CD14-positive monocyte (primary cell): ENCODE data around the gene UBASH3B. TPM values are rescaled to one million over a fixed set of nuclear protein-coding genes. Genes with fewer than 3 reads are reported as not detected.

ENCODE experiments used
- DNase-seq, 3 donors: peaks; one replicate each; pipeline ENCODE4 v3.0.0-alpha.2; 2011 to 2022
- H2AFZ ChIP-seq: 2 replicates; pipeline ENCODE4 v1.6.0; 2012; ENCODE audit warnings: mild to moderate bottlenecking, low read depth, low read length, inconsistent platforms; ENCODE audit not compliant: insufficient read depth, poor library complexity, severe bottlenecking
- H3K27ac ChIP-seq, 2 donors: 1 replicate in 1 of 2; 2 replicates in 1 of 2; pipeline ENCODE4 v1.5.1; 2012 to 2013; ENCODE audit warnings: low read length in 2 of 2, control low read depth in 1 of 2, inconsistent platforms in 1 of 2, low read depth in 1 of 2, mild to moderate bottlenecking in 1 of 2
- H3K27me3 ChIP-seq, 2 donors: one replicate each; pipeline versions ENCODE4 v1.6.0 to v1.6.1; 2011 to 2013; ENCODE audit warnings: low read length in 2 of 2; ENCODE audit not compliant: control insufficient read depth in 2 of 2, insufficient read depth in 2 of 2
- H3K36me3 ChIP-seq, 2 donors: replicated peaks in 1 of 2; 1 replicate in 1 of 2; 2 replicates in 1 of 2; pipeline versions ENCODE4 v1.5.1 to v1.6.1; 2012 to 2013; ENCODE audit warnings: low read length in 2 of 2, control low read depth in 1 of 2, inconsistent platforms in 1 of 2, mild to moderate bottlenecking in 1 of 2; ENCODE audit not compliant: insufficient read depth in 2 of 2, control insufficient read depth in 1 of 2
- H3K4me1 ChIP-seq, 2 donors: 1 replicate in 1 of 2; 2 replicates in 1 of 2; pipeline versions ENCODE4 v1.5.1 to v1.6.1; 2012 to 2013; ENCODE audit warnings: low read length in 2 of 2, control low read depth in 1 of 2, inconsistent platforms in 1 of 2, mild to moderate bottlenecking in 1 of 2, moderate library complexity in 1 of 2; ENCODE audit not compliant: insufficient read depth in 2 of 2, control insufficient read depth in 1 of 2
- H3K4me2 ChIP-seq: replicated peaks from 2 replicates; pipeline ENCODE3; 2012; ENCODE audit warnings: low read length, moderate library complexity, mild to moderate bottlenecking; ENCODE audit not compliant: poor library complexity, severe bottlenecking; ENCODE audit errors: extremely low read depth
- H3K4me3 ChIP-seq, 3 experiments: fragments of 200-600 bp in 1 of 3; sonication (generic) in 1 of 3; replicated peaks in 1 of 3; 1 replicate in 2 of 3; 2 replicates in 1 of 3; pipeline ENCODE4 v1.5.1; 2011 to 2013; ENCODE audit warnings: low read length in 3 of 3, mild to moderate bottlenecking in 3 of 3, control low read depth in 2 of 3, low read depth in 2 of 3, inconsistent platforms in 1 of 3, moderate library complexity in 1 of 3
- H3K79me2 ChIP-seq: 2 replicates; pipeline ENCODE4 v1.6.0; 2012; ENCODE audit warnings: mild to moderate bottlenecking, control low read depth, inconsistent platforms, low read length, moderate library complexity; ENCODE audit not compliant: insufficient read depth
- H3K9ac ChIP-seq: 2 replicates; pipeline ENCODE4 v1.6.0; 2017; ENCODE audit warnings: low read length, mild to moderate bottlenecking; ENCODE audit not compliant: insufficient read depth, poor library complexity, severe bottlenecking
- H3K9me3 ChIP-seq, 2 donors: replicated peaks in 1 of 2; 1 replicate in 1 of 2; 2 replicates in 1 of 2; pipeline versions ENCODE4 v1.5.1 to v1.6.1; 2012 to 2013; ENCODE audit warnings: low read length in 2 of 2, control low read depth in 1 of 2; ENCODE audit not compliant: control insufficient read depth in 1 of 2, insufficient read depth in 1 of 2
- H4K20me1 ChIP-seq: 2 replicates; pipeline ENCODE4 v1.6.0; 2012; ENCODE audit warnings: mild to moderate bottlenecking, low read length, control low read depth, moderate library complexity; ENCODE audit not compliant: insufficient read depth
- H3K27ac Mint-ChIP-seq, 7 donors: one replicate each; pipeline ENCODE4 v1.8.0; 2020; ENCODE audit warnings: mild to moderate bottlenecking in 7 of 7, mixed read lengths in 7 of 7, moderate library complexity in 6 of 7, inconsistent platforms in 2 of 7
- H3K27me3 Mint-ChIP-seq, 3 donors: one replicate each; pipeline ENCODE4 v1.8.0; 2021 to 2022; ENCODE audit warnings: low read depth in 3 of 3, mild to moderate bottlenecking in 3 of 3, mixed read lengths in 3 of 3, moderate library complexity in 3 of 3, inconsistent platforms in 1 of 3
- H3K36me3 Mint-ChIP-seq, 2 donors: one replicate each; pipeline ENCODE4 v1.8.0; 2020; ENCODE audit warnings: mixed read lengths in 2 of 2, inconsistent platforms in 1 of 2, mild to moderate bottlenecking in 1 of 2
- H3K4me1 Mint-ChIP-seq: one replicate; pipeline ENCODE4 v1.8.0; 2020; ENCODE audit warnings: mild to moderate bottlenecking, mixed read lengths
- H3K4me3 Mint-ChIP-seq, 2 donors: one replicate each; pipeline ENCODE4 v1.8.0; 2020; ENCODE audit warnings: mild to moderate bottlenecking in 2 of 2, mixed read lengths in 2 of 2, moderate library complexity in 1 of 2
- H3K9me3 Mint-ChIP-seq, 7 donors: one replicate each; pipeline ENCODE4 v1.8.0; 2020 to 2022; ENCODE audit warnings: mixed read lengths in 7 of 7, mild to moderate bottlenecking in 6 of 7, moderate library complexity in 6 of 7, inconsistent platforms in 2 of 7
- CTCF ChIP-seq: fragments of 200-600 bp; IDR thresholded peaks from one replicate; pipeline ENCODE4 v1.8.0; 2022; ENCODE audit warnings: antibody characterized with exemption, mild to moderate bottlenecking
- WGBS: methylation state at CpG from one replicate; pipeline ENCODE4 v1.1.5; 2013; ENCODE audit warnings: missing lambda C conversion rate; ENCODE audit not compliant: insufficient coverage; 5-methylcytosine and 5-hydroxymethylcytosine counted together
- intact Hi-C, 2 donors: fragments of 100-400 bp; cut with micrococcal nuclease; formaldehyde crosslinking; loops; one replicate each; pipeline versions ENCODE4 v1.15.0 to v1.15.1; 2023
- polyA plus RNA-seq, 3 donors: library from polyadenylated mRNA; depleted of rRNA in 1 of 3; unstranded in 2 of 3; stranded (reverse) in 1 of 3; fragments of 300-500 nt in 2 of 3; fragments of >200 nt in 1 of 3; fragmentation: Illumina TruSeq in 2 of 3; gene quantifications; 1 replicate in 2 of 3; 2 replicates in 1 of 3; pipeline ENCODE4 v1.2.3, GENCODE V29; 2012 to 2021

The UBASH3B gene
- polyA plus RNA-seq, 3 donors = 3.3 to 13.5 (median 7.1) TPM

GRCh38 chr11:122785031-122785541 is 129.6 kb downstream of the UBASH3B start:
- no peak overlapping the region for H3K27ac ChIP-seq
- H3K9me3 ChIP-seq = no peaks in the 10 kb centered on the region
- H3K27me3 Mint-ChIP-seq = peaks cover 0 to 3% (median 0%) of the 10 kb centered on the region in 3 donors
- H3K9me3 Mint-ChIP-seq = no peaks in the 10 kb centered on the region
- intact Hi-C loops = no loop called here
- no peak overlapping the region for H2AFZ ChIP-seq
- H3K36me3 Mint-ChIP-seq = peaks cover 71 to 90% of the 10 kb centered on the region in 2 donors
- H3K9ac ChIP-seq = no peak overlapping the region
- H3K27ac Mint-ChIP-seq = no peak overlapping the region
- WGBS = 92% methylated on average over 4 of the region's 13 CpGs
- no peak overlapping the region for H3K4me3 Mint-ChIP-seq
- no peak for TF ChIP-seq CTCF
- H3K4me3 ChIP-seq = no peak overlapping the region
- peaks cover 55 to 90% of the 10 kb centered on the region in 2 donors for H3K36me3 ChIP-seq
- peaks cover 4 to 9% of the 10 kb centered on the region in 2 donors for H3K4me1 ChIP-seq
- no peaks in the 10 kb centered on the region for H3K27me3 ChIP-seq
- H3K79me2 ChIP-seq = no peaks in the 10 kb centered on the region
- peaks cover 10% of the 10 kb centered on the region for H3K4me1 Mint-ChIP-seq
- no peak for DNase-seq
- H4K20me1 ChIP-seq = no peaks in the 10 kb centered on the region
- no peak overlapping the region for H3K4me2 ChIP-seq

GRCh38 chr11:122786896-122787295 is 131.4 kb downstream of the UBASH3B start:
- intact Hi-C loops = no loop called here
- no peak overlapping the region for H3K27ac Mint-ChIP-seq
- H3K27me3 Mint-ChIP-seq = peaks cover 0 to under 1% (median 0%) of the 10 kb centered on the region in 3 donors

More at GRCh38 chr11:122786896-122787295, 131.4 kb downstream of the UBASH3B start:
- Histone ChIP-seq H3K4me3 (no peak overlapping the region), H2AFZ (no peak overlapping the region), H3K9me3 (no peaks in the 10 kb centered on the region), H3K4me1 (peaks cover 0 to 3% of the 10 kb centered on the region in 2 donors), H3K4me2 (no peak overlapping the region), H3K36me3 (peaks cover 59 to 98% of the 10 kb centered on the region in 2 donors), H3K27ac (no peak overlapping the region), H3K27me3 (no peaks in the 10 kb centered on the region), H4K20me1 (no peaks in the 10 kb centered on the region), H3K79me2 (no peaks in the 10 kb centered on the region), H3K9ac (no peak overlapping the region)
- TF ChIP-seq CTCF = no peak
- DNase-seq = no peak
- no peaks in the 10 kb centered on the region for H3K9me3 Mint-ChIP-seq
- 96% methylated on average over 4 of the region's 7 CpGs for WGBS
- peaks cover 2% of the 10 kb centered on the region for H3K4me1 Mint-ChIP-seq
- H3K4me3 Mint-ChIP-seq = no peak overlapping the region
- peaks cover 75 to 94% of the 10 kb centered on the region in 2 donors for H3K36me3 Mint-ChIP-seq
